Stimulated activated CD8-positive, alpha-beta memory T cell treated with anti-CD3 and anti-CD28 coated beads, Interleukin-4, amount 100 ng/mL, for 4 hours (primary cell): ENCODE measurements around the gene LYZL1.
"Not testable (repeated sequence)": the region's sequence is repeated elsewhere in the genome, so short reads cannot be mapped to it uniquely, and the experiment has no call there.

Experiments used
- DNase-seq, 2 donors: peaks; one replicate each; pipeline ENCODE4 v3.0.0-alpha.2; 2020; ENCODE audit warnings: low read depth in 2 of 2, low spot score in 1 of 2

Gene LYZL1

DNA sequence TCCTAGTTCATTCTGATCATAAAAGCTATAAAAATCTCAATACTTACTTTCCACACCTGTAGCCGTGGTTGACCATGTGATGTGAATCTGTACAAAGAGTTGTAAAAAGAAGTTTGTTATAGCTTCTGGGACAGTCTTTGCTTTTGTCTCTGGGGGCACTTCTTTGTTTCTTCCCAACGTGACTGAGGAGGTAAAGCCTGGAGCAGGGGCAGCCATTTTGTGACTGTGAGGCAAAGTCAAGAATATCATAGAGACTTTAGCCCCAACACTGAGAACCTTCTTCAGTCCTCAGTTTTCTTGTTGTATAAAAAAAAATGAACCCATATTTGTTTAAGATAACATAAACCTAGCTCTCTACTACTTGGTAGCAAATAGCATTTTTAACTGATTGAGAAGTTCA lies 29.4 kb upstream of the LYZL1 start:
- DNase-seq: no peak

DNA sequence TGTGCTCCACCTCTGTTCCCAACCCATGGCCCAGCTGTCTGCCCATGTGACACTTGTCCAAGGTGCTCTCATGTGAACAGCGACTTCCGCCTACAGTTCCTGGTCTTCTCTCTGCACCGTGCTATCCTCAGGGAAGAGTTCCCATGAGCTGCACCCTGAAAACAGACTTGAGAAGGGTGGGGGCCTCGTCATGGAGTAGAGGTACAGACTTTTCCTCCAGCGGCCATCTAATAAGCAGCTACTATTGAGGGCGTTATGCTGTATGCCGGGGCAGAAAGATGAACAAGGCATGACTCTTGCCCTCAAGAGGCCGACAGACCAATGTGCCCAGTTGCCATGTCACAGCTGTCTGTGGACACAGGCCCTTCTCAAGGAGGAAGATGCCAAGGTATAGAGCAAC lies 25.4 kb upstream of the LYZL1 start:
- no peak for DNase-seq

DNA sequence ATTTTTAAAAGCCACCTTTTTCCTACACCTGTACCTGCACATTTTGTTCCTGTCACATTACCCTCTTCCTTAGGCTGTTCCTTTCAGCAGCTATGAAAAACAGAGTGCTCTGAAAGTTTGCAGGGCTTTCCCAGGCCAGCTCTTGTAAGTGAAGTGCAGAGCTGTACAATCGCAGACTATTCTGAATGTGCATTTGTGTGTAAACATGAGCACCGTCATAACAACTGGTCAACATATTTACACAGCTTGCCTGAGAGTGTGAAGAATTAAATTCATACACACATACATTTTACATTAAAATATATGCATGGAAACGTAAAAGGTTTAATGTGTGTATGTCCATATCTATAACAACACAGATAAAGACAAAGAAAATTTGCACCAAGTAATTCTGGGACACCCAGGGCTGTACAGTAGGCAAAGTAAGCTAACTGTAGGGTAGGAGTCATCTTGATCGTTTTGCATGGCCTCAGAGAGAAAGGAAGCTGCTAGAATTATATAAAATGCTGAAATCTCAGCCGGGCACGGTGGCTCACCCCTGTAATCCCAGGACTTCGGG lies 23.6 kb upstream of the LYZL1 start:
- DNase-seq: no peak

DNA sequence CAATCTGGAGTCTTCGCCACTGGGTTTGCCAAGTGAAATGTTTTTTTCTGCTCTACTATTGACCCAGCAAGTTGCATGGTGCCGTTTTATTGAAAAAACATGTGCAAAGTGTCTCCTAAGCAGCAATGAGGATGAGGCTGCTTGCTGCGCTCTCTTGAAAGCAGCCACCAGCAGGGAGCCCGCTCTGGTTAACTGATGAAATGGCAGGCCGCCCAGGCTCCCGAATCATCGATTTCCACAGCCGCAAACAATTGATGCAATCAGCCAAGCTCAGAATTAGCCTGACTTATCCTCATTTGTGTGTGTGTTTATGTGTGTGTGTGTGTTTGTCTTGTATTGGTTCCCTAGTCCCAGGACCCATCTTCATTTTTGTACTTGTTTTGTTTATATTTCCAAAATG lies 22.2 kb upstream of the LYZL1 start:
- no peak for DNase-seq

DNA sequence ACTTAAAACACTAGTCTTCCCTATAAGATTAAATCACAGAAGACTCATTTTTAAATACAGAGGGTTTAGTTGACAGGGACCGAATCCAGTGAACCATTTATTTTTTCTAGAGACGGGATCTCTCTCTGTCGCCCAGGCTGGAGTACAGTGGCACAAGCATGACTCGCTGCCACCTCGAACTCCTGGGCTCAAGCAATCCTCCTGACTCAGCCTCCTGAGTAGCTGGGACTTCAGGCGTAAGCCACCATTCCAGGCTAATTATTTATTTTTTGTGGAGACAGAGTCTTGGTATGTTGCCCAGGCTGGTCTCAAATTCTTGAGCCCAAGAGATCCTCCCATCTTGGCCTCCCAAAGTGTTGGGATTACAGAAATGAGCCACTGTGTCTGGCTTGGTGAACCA lies 20.9 kb upstream of the LYZL1 start:
- no peak for DNase-seq

DNA sequence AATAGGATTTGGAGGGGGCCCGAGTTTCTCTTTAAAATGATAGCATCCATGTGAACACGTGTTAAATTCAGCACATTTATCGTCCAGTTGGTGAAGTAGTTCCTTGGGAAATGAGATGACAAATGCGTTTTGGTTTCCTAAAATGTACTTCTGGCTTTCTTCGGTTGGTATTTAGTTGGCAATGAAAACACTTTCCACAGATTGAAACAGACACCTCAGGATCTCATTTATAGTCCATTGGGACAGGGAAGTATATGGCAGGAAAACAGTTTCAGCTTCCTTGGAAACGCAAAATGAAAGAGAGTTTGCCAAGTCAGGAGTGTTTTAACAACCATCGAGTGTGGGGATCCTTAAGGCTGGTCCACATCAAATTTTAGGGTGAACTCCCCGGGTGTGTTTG lies 19.4 kb upstream of the LYZL1 start:
- DNase-seq: no peak

DNA sequence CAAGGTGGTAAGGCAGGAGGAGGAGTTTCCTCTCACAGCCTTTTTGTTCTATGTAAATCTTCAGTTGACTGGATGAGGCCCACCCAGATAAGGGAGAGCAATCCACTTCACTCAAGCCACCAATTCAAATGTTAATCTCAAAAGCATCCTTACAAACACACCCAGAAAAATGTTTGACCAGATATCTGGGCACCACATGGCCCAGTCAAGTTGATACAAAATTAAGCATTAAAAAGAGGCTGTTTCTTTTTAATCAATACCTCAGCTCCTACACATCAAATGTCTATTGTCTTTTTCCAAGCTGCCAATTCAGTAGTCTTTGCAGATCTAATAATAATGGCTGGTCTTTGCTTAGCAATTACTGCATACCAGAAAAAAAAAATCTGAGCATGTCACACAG lies 18.0 kb upstream of the LYZL1 start:
- DNase-seq: no peak

DNA sequence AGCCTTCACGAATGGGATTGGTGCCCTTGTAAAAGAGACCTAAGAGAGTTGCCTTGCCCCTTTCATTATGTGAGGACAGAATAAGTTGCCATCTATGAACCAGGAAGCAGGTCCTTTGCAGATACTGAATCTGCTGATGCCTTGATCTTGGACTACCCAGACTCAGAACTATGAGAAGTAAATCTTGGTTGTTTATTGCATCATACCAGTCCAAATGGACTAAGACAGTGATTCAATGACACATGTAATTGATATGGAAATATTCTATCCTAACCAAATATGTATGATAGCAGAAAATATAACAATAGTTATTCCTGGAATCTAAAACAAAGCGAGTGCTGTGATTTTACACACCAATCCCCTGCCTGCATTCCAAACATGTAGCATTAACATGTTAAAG lies 17.0 kb upstream of the LYZL1 start:
- no peak for DNase-seq

DNA sequence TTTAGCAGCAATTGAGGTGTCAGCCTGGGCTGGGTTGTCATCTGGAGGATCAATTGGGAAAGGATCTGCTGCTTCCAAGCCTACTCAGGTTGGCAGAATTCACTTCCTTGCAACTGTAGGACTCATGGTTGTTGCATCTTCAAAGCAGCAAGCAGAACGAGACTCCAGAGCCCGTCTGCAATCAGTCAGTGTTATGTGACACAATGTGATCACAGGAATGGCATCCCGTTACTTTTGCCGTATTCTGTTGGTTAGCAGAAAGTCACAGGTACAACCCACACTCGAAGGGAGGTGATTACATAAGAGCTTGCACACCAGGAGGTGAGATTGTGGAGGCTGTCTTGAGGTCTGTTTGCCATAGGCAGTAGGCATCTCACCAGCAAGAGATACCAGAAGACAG lies 15.4 kb upstream of the LYZL1 start:
- no peak for DNase-seq

DNA sequence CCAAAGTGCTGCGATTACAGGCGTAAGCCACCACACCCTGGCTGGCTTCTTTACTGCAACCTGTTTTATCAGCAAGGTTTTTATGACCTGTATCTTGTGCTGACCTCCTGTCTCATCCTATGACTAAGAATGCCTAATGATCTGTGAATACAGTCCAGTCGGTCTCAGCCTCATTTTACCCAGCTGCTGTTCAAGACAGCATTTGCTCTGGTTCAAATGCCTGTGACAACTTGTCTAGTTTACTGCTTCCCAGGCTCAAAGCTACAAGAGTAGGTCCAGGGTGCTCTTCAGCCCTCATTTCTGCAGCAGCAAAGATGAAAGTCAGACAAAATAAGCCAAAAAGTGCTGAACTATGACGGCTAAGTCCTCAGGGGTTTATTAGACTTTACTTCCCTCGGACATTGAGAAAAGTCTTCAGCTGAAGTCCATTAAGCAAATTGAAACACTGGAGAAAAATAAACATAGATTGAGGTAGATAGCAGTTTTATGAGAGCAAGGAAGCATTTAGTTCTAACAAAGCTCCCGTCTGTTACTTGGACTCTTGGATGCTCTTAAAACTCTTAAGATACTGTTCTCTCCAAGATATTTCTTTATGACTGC lies 12.5 kb upstream of the LYZL1 start:
- DNase-seq: no peak

DNA sequence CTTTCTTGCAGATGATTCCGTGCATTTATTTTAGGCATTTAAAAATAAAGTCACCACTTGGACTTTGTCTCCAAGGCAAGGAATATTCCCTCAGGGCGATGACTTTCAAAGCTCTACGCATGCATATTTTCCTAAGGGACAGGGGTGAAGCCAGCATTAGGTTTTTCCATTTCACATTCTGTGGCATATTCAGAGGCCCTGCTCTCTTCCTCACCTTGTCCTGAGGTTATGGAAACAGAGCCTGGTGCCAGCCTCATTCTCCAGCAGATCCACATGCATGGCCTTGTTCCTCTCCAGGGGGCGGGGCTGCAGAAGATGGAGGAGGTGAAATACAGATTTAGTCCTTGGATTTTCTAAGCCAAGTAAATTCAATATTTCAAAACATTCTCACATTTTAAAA lies 11.6 kb upstream of the LYZL1 start:
- no peak for DNase-seq

DNA sequence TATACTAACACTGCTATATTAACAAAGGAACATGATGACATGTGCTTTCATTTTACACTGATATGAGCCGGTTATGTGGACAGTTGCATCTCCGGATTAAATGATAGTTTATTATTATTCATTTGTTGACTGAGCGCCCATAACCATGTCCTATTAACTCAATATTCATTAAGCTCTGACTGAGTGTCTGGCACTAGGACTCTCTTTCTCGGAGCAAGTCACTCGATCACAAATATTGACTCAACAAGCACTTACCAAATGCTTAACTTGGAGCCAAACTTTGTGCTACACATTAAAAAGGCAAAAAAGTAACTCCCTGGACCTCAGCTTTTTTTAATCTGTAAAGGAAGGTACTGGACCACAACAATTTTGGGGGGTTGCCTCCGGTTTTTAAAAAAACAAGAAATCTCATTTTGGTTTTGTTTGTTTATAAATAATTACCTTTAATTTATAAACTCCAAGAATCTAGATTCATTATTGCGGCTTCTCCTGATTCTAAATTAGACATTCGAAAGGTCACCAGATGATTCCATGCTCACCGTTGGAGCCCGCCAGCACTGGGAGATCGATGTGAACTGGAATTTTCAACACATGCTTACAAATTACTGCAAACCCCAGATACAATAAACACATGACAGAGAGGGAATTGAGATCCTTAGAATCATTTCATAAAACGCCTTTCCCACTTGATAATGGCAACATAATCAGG lies 8.9 kb upstream of the LYZL1 start:
- no peak for DNase-seq

DNA sequence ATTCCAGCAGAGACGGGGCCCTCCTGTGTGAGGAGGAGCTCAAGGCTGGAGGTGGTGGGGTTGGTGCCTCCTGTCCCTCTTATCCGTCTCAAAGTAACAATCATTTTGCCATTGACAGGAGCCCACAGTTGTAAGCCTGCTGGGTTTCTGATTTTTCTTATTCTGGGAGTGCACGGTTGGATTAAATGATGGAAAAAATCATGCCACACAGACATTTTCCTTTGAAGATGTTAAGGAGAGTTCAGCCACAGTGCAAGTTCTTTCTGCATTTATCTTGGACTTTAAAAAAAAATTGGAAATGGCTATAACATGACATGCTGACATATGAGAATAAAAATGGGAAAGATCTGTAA lies 8.4 kb upstream of the LYZL1 start:
- no peak for DNase-seq

DNA sequence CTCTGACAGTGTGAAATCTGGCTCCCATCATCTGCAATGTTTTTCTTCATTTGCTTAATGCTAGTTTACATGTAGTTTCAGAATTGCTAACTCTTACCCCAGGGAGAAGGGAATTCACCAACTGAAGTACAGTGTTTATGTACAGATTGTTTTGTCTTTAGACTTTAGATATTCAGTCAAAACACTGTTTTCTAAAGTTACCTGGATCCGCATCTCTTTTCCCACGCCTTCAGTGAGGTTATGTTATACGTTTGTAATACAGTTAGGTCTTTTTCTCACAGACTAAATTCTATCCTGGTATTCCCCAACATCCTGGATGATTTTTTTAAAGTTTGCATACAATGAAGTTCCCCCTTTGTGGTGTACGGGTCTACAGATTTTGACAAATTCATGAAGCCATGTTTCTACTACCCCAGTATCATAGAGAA lies 3.2 kb upstream of the LYZL1 start:
- no peak for DNase-seq

DNA sequence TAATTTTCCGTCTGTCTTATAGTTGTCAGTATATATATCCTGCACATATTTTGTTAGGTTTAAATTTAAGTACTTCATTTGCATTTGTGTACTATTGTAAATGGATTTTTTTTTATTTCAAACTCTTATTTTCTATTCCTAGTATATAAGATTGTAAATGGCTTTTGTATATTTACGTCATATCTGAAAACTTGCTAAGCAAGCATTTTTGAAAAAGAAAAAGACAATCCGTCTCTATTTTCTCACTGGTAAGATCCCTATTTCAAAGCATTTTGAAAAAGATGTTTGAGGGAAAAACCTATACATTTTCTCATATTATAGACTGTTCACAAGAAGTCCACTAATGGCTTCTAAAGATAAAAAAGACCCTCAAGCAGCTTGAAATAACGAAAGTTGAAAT lies 1.2 kb upstream of the LYZL1 start:
- DNase-seq: no peak

DNA sequence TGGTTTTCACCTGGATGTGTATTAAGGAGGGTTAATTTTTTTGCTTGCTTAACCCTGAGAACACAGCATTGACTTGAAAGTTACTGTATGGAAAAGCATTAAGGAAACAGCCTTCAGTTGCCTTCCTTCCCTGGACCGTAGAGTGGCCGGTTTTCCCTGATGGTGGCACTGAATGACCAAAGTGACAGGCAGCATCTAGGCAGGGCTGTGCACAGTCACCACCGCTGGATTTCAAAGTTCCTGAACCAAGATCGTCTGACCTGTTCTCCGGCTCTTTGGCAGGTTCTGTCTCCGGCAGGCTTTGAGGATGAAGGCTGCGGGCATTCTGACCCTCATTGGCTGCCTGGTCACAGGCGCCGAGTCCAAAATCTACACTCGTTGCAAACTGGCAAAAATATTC lies 2.7 kb downstream of the LYZL1 start:
- DNase-seq: not testable (repeated sequence)

DNA sequence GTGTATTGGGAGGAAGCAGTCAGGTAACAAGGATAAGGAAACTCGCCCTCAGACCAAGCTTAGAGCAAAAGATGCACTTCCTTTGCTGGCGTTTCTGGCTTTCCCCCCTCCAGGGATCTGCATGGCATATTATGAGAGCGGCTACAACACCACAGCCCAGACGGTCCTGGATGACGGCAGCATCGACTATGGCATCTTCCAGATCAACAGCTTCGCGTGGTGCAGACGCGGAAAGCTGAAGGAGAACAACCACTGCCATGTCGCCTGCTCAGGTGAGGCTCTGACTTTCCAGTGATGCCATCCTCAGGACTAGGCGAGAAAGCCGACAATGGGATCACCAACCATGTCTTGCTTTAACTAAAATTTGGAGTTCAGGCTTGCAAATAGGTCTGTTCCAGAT lies 3.5 kb downstream of the LYZL1 start:
- not testable (repeated sequence) for DNase-seq

DNA sequence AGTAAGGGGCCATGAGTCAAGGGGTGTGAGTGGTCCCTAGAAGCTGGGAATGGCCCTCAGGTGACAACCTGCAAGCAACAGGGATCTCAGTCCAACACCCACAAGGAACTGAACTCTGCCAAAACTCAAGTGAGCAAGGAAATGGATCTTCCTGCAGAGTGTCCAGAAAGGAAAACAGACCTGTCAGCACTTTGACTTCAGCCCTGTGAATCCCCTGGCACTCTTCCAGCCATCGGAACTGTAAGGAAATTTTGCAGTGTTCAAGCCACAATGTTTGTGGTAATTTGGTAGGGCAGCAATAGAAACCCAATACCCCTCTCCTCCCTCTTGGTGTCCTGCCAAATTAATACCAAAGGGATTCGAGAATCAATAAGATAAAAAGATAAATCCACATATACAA lies 6.9 kb downstream of the LYZL1 start:
- DNase-seq: no peak

DNA sequence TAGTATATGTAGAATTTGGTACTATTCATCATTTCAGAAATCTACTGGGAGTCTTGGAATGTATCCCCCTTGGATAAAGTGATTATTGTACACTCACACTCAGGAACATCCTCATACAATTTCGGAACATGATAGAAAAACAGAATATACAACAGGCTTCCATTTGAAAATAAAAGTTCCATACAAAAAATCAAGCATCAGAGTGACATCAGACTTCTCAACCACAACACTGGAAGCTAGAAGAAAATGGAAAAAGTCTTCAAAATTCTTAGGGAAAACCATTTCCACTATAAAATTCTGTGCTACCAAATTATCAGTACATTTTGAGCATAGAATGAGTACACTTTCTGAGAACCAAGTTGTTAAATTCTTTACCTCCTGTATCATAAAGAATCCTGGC lies 8.8 kb downstream of the LYZL1 start:
- no peak for DNase-seq

DNA sequence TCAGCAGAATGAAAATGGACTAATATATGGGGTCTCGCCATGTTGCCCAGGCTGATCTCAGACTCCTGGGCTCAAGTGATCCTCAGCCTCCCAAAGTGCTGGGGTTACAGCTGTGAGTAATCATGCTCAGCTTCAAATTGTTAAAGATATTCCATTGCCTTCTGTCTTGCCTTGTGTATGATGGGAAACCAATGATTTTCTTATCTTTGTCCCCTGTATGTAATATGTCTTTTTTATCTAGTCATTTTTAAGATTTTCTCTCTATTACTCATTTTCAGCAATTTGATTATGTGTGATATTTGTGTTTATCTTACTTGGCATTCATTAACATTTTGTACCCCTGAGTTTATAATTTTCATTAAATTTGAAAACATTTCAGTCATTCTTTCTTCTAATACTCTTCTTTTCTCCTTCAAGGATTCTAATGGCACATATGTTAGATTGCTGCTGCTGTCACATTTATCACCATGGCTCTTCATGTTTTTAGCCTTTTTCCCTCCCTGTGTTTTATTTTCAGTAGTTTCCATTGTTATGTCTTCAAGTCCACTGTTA lies 12.6 kb downstream of the LYZL1 start:
- no peak for DNase-seq

DNA sequence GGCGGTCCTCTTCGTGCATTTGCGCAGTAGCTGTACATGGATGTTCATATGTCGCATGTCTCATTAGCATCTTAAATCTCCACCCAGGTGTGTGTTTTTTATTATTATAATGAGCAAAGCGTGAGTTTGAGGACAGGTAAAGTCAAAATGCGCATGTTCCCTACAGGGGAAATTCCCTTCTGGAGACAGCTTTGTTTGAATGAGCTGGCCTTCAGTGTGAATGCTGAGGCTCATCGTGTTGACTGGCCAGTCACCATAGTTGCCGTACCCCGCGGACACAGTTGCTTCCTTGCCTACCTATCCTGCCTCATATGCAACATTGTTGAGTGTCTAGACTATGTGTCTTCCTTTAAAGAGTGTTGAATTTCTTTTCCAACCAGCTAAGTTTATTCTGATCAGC lies 13.6 kb downstream of the LYZL1 start:
- DNase-seq: no peak

DNA sequence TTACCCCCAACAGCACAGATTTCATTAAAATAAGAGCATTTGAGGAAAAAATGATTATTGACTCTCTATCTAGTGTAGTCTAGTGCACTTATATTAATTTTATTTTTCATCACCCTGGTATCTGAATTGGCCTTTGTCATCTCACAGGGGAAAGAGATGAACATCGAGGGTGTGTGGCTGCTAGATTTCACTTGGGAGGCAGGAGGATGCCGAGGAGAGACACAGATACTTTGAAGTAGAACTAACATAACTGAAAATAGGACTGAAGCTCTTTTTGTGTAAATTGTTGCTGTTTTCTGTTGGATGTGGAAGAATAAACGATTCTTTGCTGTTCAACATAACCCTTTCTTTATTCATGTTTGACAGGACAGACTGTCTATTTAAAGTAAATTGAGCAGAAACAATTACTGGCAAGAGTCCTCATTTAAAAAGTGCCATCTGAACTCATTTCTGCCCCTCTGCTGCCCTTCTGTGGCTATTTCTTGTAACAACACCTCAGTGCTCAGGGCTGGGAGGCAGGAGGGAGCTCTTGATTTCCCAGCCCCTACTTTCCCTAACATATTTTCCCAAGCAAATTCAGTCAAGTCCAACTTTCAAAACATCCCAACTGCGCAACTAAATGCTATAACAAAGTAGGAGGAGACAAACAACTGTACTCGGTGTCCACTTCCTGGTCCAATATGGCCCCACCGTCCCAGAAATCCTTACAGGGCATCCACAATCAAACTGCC lies 15.6 kb downstream of the LYZL1 start:
- no peak for DNase-seq
